ENCODE results near the gene NCK1.
"Not testable (repeated sequence)": the region's sequence is repeated elsewhere in the genome, so short reads cannot be mapped to it uniquely, and the experiment has no call there.

NCK1 gene

DNA sequence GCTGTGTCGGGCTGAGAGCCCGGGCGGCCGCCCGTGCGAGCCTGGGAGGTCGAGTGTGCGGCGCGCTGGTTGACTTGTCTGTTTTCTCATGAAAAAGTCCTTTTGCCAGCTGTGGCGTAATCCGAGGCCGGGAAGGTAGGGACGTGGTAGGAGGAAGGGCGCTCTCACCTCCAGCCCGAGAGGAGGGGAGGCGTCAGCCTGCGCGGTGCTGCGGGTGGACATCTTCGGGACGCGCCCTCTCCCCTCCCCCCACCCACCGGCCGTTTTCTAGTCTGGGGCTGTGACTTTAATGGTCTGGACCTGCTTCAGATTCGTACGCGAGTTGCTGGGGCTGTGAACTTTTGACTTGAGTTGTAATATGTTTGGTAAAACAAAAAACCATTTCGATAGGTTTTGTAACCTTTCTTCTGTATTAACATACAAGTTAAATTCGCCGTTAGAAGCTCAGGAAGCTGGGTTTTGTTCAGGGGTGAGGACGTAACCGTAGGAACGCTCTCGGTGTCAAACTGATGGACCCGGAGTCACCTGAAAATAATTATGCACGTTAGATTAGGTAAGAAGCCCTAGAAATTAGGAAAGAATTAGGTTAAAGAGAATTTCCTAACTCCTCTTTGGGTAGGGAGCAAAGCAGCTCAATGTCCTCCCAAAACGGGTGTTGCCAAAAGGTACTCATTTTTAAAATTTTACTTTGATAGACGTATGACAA lies 762 bp downstream of the NCK1 start:
- DNase-seq (ENCODE audit: low spot score) = peak; percentile 46

DNA sequence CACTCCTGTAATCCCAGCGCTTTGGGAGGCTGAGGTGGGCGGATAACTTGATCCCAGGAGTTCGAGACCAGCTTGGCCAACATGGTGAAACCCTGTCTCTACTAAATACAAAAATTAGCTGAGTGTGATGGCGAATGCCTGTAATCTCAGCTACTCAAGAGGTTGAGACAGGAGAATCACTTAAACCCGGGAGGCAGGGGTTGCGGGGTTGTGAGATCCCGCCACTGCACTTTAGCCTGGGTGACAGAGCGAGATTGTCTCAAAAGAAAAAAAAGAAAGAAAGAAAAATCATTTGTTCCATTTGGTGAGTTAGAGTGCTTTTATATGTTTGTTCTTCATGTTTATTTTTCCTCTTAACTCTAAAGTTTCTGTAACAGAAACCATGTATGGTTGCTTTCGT lies 7.3 kb downstream of the NCK1 start:
- DNase-seq (ENCODE audit: low spot score) = no peak

GRCh38 chr3:136872258-136872657 lies 10.2 kb downstream of the NCK1 start:
- DNase-seq (ENCODE audit: low spot score) = not testable (repeated sequence)

DNA sequence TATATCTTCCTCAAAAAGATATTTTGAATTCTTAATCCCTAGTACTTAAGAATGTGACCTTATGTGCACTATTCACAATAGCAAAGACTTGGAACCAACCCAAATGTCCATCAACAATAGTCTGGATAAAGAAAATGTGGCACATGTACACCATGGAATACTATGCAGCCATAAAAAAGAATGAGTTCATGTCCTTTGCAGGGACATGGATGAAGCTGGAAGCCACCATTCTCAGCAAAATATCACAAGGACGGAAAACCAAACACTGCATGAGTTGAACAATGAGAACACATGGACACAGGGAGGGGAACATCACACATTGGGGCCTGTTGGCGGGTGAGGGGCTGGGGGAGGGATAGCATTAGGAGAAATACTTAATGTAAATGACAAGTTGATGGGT lies 17.5 kb downstream of the NCK1 start:
- not testable (repeated sequence) for DNase-seq (ENCODE audit: low spot score)

DNA sequence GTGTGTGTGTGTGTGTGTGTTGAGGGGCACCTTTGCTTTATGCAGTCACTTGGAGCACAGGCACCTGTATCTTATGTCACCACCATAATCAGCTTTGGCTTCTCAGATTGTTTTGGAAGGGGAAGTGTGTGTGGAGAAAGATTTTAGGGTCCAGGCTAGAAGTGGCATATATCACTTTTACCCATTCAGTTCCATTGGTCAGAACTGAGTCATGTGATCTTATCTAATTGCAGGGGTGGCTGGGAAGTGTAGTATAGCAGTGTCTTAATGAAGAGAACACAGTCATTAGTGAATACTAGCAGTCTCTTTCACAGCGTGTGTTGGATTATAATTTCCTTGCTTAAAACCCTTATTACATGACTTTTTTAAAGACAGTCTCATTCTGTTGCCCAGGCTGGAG lies 20.6 kb downstream of the NCK1 start:
- no peak for DNase-seq (ENCODE audit: low spot score)

DNA sequence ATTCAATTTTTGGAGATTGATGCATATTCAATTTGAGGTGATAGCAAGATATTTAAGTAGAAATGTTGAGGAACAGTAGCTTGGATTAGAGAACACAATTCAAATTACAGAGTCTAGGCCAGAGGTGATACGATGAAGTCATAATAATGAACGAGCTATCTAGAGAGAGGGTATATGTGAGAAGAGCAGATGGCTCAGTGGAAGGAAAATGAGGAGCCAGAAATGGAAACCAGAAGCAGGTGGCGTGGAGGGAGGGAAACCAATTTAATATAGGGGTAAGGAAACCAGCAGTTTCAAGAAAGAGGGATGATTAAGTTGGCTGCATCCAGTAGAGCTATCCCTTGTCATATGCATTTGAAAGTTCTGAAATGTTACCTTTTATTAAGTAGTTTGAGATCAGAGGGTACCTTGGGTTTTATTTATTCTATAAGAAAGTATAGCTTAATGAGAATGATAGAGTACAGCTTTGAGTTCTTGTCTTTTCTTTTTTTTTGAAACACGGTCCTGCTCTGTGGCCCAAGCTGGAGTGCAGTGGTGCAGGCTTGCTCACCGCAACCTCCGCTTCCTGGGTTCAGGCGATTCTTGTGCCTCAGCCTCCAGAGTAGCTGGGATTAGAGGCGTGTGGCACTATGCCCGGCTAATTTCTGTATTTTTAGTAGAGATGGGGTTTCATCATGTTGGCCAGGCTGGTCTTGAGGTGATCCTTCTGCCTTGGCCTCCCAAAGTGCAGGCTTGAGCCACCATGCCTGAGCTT lies 22.1 kb downstream of the NCK1 start:
- DNase-seq (ENCODE audit: low spot score) = no peak

- no peak for DNase-seq (ENCODE audit: low spot score)
Measured at GRCh38 chr3:136885357-136886213, 23.6 kb downstream of the NCK1 start.

- no peak for DNase-seq (ENCODE audit: low spot score)
Measured at GRCh38 chr3:136889947-136890346, 27.9 kb downstream of the NCK1 start.

GRCh38 chr3:136891934-136892855 lies 30.2 kb downstream of the NCK1 start:
- DNase-seq (ENCODE audit: low spot score) = no peak

GRCh38 chr3:136893848-136894443 lies 31.9 kb downstream of the NCK1 start:
- peak; percentile 46 for DNase-seq (ENCODE audit: low spot score)

DNA sequence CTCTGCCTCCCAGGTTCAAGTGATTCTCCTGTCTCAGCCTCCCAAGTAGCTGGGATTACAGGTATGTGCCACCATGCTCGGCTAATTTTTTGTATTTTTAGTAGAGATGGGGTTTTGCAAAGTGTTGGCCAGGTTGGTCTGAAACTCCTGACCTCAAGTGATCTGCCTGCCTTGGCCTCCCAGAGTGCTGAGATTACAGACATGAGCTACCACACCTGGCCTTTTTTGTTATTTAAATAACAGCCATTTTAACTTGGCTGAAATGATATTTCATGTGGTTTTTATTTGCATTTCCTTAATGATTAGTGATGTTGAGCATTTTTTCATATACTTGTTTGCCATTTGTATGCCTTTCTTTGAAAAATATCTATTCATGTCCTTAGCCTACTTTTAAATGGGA lies 35.2 kb downstream of the NCK1 start:
- DNase-seq (ENCODE audit: low spot score) = not testable (repeated sequence)

DNA sequence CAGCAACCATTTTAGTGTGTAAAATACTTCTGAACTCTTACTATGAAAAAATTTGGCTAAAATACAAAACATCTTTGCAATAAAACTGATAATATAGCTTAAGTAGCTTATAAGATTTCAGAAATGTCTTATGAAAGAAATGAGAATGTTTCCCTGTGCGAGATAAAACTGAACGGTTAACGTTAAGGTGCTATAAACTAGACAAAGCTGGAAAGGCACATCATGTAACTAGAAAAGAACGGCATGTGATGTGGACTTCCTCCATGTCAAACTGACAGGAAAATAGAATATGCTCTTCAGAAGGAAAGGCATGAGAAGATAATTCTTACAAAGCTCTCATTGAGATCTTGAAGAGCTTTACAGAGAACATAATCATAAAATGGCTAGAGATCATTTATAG lies 36.5 kb downstream of the NCK1 start:
- DNase-seq (ENCODE audit: low spot score) = no peak

- DNase-seq (ENCODE audit: low spot score) = peak; percentile 5
Measured at GRCh38 chr3:136898954-136899353, 36.9 kb downstream of the NCK1 start.

DNA sequence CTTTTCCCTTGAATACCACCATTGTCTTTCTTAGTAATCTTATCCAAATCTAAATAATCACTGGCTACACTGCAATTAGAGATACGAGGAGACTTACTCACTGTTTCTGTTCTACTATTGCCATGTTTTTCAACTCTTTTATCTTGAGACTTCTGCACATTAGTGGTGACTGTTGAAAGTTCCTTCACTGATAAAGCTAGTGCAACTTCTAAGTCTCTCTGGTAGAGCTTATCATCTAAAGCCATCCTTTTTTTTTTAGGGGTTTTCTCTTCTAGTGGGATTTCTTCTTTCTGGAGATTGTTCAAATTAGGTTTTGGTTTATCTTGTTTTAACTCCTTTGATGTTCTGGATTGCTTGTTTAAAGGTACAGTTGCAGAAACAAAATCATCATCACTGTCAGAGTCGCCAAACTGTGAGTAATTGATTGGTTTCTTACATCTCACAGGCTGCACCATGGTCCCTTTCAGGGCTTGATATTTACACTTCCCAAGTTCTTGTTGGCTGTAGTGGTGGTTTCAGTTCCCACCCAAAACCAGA lies 37.7 kb downstream of the NCK1 start:
- no peak for DNase-seq (ENCODE audit: low spot score)

DNA sequence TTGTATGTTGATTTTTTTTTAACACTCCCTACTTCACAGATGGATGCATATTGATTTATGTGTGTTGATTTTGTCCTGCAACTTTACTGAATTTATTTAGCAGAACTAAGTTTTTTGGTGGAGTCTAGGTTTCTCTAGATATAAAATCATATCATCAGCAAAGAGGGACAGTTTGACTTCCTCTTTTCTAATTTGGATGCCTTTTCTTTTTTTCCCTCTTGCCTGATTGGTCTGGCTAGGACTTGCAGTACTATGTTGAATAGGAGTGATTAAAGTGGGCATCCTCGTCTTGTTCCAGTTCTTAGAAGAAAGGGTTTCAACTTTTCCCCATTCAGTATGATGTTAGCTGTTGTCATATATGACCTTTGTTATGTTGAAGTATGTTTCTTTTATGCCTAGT lies 38.7 kb downstream of the NCK1 start:
- DNase-seq (ENCODE audit: low spot score) = not testable (repeated sequence)

DNA sequence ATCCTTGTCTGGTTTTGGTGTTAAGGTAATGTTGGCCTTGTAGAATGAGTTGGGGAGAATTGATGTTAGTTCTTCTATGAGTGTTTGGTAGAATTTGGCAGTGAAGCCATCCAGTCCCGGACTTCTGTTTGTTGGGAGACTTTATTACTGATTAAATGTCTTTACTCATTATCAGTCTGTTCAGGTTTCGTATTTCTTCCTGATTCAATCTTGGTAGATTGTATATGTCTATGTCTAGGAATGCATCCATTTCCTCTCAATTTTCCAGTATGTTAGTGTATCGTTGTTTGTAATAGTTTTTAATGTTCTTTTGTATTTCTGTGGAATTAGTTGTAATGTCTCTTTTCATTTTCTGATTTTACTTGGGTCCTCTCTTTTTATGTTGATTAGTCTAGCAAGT lies 39.4 kb downstream of the NCK1 start:
- DNase-seq (ENCODE audit: low spot score) = no peak

DNA sequence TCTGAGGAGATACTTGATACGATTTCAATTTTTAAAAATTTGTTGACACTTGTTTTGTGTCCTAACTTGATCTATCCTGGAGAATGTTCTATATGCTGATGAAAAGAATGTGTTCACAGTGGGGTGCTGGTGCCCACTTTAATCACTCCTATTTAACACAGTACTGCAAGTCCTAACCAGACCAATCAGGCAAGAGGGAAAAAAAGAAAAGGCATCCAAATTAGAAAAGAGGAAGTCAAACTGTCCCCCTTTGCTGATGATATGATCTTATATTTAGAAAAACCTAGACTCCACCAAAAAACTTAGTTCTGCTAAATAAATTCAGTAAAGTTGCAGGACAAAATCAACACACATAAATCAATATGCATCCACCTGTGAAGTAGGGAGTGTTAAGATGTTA lies 40.5 kb downstream of the NCK1 start:
- DNase-seq (ENCODE audit: low spot score) = not testable (repeated sequence)

GRCh38 chr3:136903899-136904298 lies 41.9 kb downstream of the NCK1 start:
- DNase-seq (ENCODE audit: low spot score) = no peak

DNA sequence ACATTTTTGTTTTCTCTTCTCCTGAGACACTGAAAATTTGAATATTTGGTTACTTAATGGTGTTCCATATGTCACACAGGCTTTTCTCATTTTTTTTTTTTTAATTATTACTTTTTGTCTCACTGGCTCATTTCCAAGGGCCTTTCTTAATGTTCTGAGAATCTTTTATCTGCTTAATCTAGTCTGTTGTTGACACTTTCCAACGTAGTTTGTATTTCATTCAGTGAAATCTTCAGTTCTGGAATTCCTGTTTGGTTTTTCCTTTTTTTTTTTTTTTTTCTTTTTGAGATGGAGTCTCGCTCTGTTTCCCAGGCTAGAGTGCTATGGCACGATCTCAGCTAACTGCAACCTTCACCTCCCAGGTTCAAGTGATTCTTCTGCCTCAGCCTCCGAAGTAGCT lies 42.7 kb downstream of the NCK1 start:
- no peak for DNase-seq (ENCODE audit: low spot score)

GRCh38 chr3:136905549-136905948 lies 43.5 kb downstream of the NCK1 start:
- DNase-seq (ENCODE audit: low spot score) = no peak

GRCh38 chr3:136906725-136907124 lies 44.7 kb downstream of the NCK1 start:
- no peak for DNase-seq (ENCODE audit: low spot score)

All from AG08395 (cell line).